HepG2 (cell line): ENCODE results near the gene TMCC1.

Experiments
- ARID3A ChIP-seq: IDR thresholded peaks from 2 replicates; pipeline ENCODE4 v1.6.1; 2012; ENCODE audit warnings: low read depth, low read length, improper control_type of control experiment
- CTCF ChIP-seq: sonication (generic); formaldehyde crosslinking; IDR thresholded peaks from 2 replicates; pipeline ENCODE4 v1.5.0; 2020; ENCODE audit warnings: mild to moderate bottlenecking, missing genetic modification reagents, moderate library complexity
- EZH2 ChIP-seq: conservative IDR thresholded peaks from 2 replicates; pipeline ENCODE4 v1.6.1; 2012; ENCODE audit warnings: mild to moderate bottlenecking, low read depth, low read length, moderate library complexity
- GMEB2 ChIP-seq: IDR thresholded peaks from 2 replicates; pipeline ENCODE4 v1.6.1; 2016; ENCODE audit warnings: missing biosample characterization, missing genetic modification reagents, low read depth
- HNRNPL ChIP-seq: fragments of 200-400 bp; formaldehyde crosslinking; IDR thresholded peaks from 2 replicates; pipeline ENCODE4 v1.6.1; 2017; ENCODE audit warnings: mild to moderate bottlenecking, low read depth, low read length
- IKZF4 ChIP-seq: sonication (generic); formaldehyde crosslinking; IDR thresholded peaks from 2 replicates; pipeline ENCODE4 v1.5.1; 2020; ENCODE audit warnings: borderline replicate concordance, mild to moderate bottlenecking, low read depth, missing genetic modification reagents; ENCODE audit errors: not compliant biosample characterization
- JUN ChIP-seq: sonication (generic); formaldehyde crosslinking; IDR thresholded peaks from 2 replicates; pipeline ENCODE4 v1.4.0; 2020; ENCODE audit warnings: mild to moderate bottlenecking, missing genetic modification reagents
- MAFK ChIP-seq, 2 experiments: IDR thresholded peaks in 1 of 2; conservative IDR thresholded peaks in 1 of 2; 2 replicates each; pipeline ENCODE4 v1.6.1; 2011; ENCODE audit warnings: improper control_type of control experiment in 2 of 2, low read length in 2 of 2
- POLR2A ChIP-seq, 2 experiments: IDR thresholded peaks; 2 replicates each; pipeline ENCODE4 v1.6.1; 2011; ENCODE audit warnings: low read depth in 2 of 2, low read length in 2 of 2, mild to moderate bottlenecking in 1 of 2, moderate library complexity in 1 of 2; ENCODE audit not compliant: insufficient read depth in 1 of 2
- POLR2AphosphoS5 ChIP-seq: IDR thresholded peaks from 2 replicates; pipeline ENCODE4 v1.6.1; 2012; ENCODE audit warnings: low read depth, low read length
- TAF1 ChIP-seq: sonication (generic); formaldehyde crosslinking; IDR thresholded peaks from 2 replicates; pipeline ENCODE4 v1.4.0; 2020; ENCODE audit warnings: missing genetic modification reagents
- ZSCAN20 ChIP-seq: sonication (generic); formaldehyde crosslinking; IDR thresholded peaks from 2 replicates; pipeline ENCODE4 v1.4.0; 2020; ENCODE audit warnings: missing genetic modification reagents, mild to moderate bottlenecking, borderline replicate concordance
- ZSCAN22 ChIP-seq: sonication (generic); formaldehyde crosslinking; IDR thresholded peaks from 2 replicates; pipeline ENCODE4 v1.4.0; 2020; ENCODE audit warnings: mild to moderate bottlenecking, missing genetic modification reagents

GRCh38 chr3:129908417-129908816 lies 14.9 kb upstream of the TMCC1 start:
- TF ChIP-seq JUN (no peak), CTCF (CRISPR knock-in tag) (no peak), GMEB2 (CRISPR knock-in tag) (no peak), ZSCAN20 (CRISPR knock-in tag) (no peak), HNRNPL (no peak), MAFK (conservative IDR thresholded peaks at IDR 0.05 in 1 of 2, IDR thresholded peaks at IDR 0.05 in 1 of 2; ENCODE audit: low read length in 2 of 2) (no peak), IKZF4 (CRISPR knock-in tag) (no peak), POLR2A (IDR thresholded peaks at IDR 0.05; ENCODE audit: insufficient read depth in 1 of 2, low read depth in 2 of 2, low read length in 2 of 2) (no peak), ARID3A (no peak), EZH2 (no peak), TAF1 (CRISPR knock-in tag) (no peak), POLR2AphosphoS5 (no peak), ZSCAN22 (CRISPR knock-in tag) (no peak)
